ENCODE data around the gene BCO1.

Gene BCO1

DNA sequence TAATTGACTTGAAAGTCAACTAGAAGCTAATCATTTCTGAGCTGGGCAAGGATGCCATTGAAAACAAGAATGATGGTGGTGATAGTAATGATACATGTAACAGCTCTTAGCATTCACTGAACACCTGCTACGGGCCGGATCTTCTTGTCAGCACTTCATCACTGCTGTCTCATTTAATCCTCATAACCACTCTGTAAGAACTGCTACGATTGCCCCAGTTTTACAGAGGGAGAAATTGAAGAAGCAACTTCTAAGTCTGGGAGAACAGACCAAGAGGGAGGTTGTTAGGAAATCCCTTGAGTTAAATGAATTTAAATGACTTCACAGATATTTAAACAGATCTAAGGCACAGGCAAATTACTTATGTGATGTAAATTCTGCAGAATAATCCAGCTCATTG, 69.3 kb downstream of the BCO1 start:
- Mint-ChIP-seq H3K27me3 (ENCODE audit: low read depth) (no peaks in the 10 kb centered on the region), H3K27ac (no peak overlapping the region), H3K36me3 (ENCODE audit: low read depth) (peaks cover 2% of the 10 kb centered on the region), H3K4me3 (no peak overlapping the region), H3K9me3 (no peaks in the 10 kb centered on the region), H3K4me1 (ENCODE audit: low read depth) (peaks cover 8% of the 10 kb centered on the region)
- no peak for DNase-seq (ENCODE audit: low spot score)

GRCh38 chr16:81310045-81310644, 71.7 kb downstream of the BCO1 start:
- H3K36me3 Mint-ChIP-seq (ENCODE audit: low read depth) = peaks cover 5% of the 10 kb centered on the region
- DNase-seq (ENCODE audit: low spot score) = no peak
- H3K27ac Mint-ChIP-seq = no peak overlapping the region
- H3K4me3 Mint-ChIP-seq = no peak overlapping the region
- peaks cover 21% of the 10 kb centered on the region for H3K4me1 Mint-ChIP-seq (ENCODE audit: low read depth)
- H3K9me3 Mint-ChIP-seq = no peaks in the 10 kb centered on the region
- H3K27me3 Mint-ChIP-seq (ENCODE audit: low read depth) = no peaks in the 10 kb centered on the region

DNA sequence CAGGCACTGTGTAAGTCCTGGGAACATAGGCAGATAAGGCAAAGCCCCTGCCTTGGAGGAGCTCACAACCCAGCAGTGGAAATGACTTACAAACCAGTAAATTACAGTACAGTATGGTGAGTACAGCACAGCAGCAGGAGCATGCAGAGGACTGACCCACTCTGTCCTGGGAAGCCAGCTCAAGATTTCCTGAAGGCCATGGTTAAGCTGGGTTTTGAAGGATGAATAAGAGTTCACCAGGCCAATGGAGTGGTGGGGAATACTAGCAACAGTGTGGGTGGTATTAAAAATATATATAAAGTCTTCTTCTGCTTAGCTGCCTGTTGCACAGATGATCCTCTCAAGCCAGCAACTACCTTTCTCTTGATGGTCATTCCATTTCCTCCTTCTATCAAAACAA, 73.3 kb downstream of the BCO1 start:
- no peaks in the 10 kb centered on the region for H3K9me3 Mint-ChIP-seq
- no peaks in the 10 kb centered on the region for H3K27me3 Mint-ChIP-seq (ENCODE audit: low read depth)
- peaks cover 27% of the 10 kb centered on the region for H3K4me1 Mint-ChIP-seq (ENCODE audit: low read depth)
- H3K27ac Mint-ChIP-seq = no peak overlapping the region
- H3K36me3 Mint-ChIP-seq (ENCODE audit: low read depth) = peaks cover 5% of the 10 kb centered on the region
- no peak overlapping the region for H3K4me3 Mint-ChIP-seq
- no peak for DNase-seq (ENCODE audit: low spot score)

DNA sequence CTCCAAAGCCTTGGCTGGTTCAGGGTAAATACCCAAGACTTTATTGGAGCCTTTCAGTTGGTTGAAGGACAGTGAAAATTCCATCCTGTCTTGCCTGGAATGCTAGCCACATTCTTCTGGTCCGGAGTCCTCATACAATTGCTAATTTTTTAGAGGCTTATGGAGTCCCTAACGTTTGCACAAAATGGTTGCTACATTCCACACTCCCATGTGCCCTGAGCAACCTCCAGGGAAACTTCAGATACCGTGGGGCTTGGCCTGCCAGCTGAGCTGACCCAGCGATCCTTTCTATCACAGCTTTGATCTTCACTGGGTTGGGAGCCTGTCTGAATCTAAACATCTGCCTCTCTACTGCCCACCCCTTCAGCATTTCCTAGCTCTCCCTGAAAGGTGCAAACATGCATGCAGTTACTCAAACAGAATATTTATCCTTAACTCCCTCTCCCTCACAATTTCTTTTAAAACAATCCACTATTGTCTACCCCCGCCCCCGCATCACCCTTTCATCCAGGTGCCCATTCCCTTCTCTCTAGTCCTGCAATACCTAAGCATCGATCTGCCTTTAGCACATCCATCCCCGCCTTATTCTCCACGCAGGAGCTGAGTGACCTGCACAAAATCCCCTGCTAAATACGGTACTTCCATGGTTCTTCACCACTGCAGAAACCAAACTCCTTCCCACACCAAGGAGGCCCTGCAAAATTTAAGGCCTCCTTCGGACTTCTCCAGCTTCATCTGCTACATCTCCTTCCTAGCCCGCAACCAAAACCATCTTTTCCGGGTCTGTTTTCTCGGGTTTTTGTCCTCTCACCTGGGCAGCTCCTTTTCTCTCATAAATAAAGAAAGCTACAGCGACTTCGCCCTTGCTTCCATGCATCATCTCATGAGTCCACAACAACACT, 75.5 kb downstream of the BCO1 start:
- DNase-seq (ENCODE audit: low spot score) = no peak
- Mint-ChIP-seq H3K27me3 (ENCODE audit: low read depth) (no peaks in the 10 kb centered on the region), H3K36me3 (ENCODE audit: low read depth) (peaks cover 5% of the 10 kb centered on the region), H3K27ac (peak overlapping the region; percentile 89), H3K4me3 (peak overlapping the region; percentile 95), H3K9me3 (no peaks in the 10 kb centered on the region), H3K4me1 (ENCODE audit: low read depth) (peaks cover 33% of the 10 kb centered on the region)

DNA sequence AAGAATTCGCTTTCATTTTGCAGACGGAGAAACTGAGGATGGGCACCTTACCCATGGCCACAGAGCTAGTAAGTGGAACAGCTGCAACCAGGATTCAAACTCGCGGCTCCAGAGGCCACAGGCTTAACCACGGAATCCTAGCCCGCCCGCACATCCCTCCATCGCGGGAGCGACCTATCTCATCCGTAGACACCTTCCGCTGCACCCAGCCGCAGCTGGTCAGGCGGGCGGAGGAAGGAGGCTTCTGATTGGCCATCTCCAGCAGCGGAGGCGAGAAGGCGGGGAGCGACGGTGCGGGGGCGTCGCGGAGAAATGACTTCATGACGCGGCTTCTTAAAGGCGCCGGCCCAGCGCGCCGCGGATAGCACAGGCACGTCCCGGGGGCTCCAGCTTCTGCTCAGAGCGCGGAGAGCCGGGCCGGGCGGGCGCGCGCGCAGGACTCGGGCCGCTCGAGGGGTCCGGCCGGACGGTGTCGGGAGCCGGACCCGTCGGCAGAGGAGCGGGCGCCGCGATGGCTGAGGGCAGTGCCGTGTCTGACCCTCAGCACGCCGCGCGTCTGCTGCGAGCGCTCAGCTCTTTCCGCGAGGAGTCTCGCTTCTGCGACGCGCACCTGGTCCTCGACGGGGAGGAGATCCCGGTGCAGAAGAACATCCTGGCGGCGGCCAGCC, 76.2 kb downstream of the BCO1 start, which contains the start of gene GAN:
Gene GAN, plus strand, starts transcription at position 360 of the 668 bp plus-strand sequence. Its CDS starts 152 bp downstream, at position 512.
- DNase-seq (ENCODE audit: low spot score) = peak; percentile 97
- no peaks in the 10 kb centered on the region for H3K9me3 Mint-ChIP-seq
- no peaks in the 10 kb centered on the region for H3K27me3 Mint-ChIP-seq (ENCODE audit: low read depth)
- peaks cover 35% of the 10 kb centered on the region for H3K4me1 Mint-ChIP-seq (ENCODE audit: low read depth)
- H3K4me3 Mint-ChIP-seq = peak within 1 kb of the TSS; percentile 95
- H3K27ac Mint-ChIP-seq = peak within 1 kb of the TSS; percentile 89
- peaks cover 5% of the 10 kb centered on the region for H3K36me3 Mint-ChIP-seq (ENCODE audit: low read depth)

GRCh38 chr16:81315271-81316175, 77.0 kb downstream of the BCO1 start:
- Mint-ChIP-seq H3K27me3 (ENCODE audit: low read depth) (no peaks in the 10 kb centered on the region), H3K4me1 (ENCODE audit: low read depth) (peaks cover 34% of the 10 kb centered on the region), H3K27ac (peak overlapping the region; percentile 83), H3K4me3 (peak overlapping the region; percentile 95), H3K36me3 (ENCODE audit: low read depth) (peaks cover 5% of the 10 kb centered on the region), H3K9me3 (no peaks in the 10 kb centered on the region)
- peak; percentile 52 for DNase-seq (ENCODE audit: low spot score)

DNA sequence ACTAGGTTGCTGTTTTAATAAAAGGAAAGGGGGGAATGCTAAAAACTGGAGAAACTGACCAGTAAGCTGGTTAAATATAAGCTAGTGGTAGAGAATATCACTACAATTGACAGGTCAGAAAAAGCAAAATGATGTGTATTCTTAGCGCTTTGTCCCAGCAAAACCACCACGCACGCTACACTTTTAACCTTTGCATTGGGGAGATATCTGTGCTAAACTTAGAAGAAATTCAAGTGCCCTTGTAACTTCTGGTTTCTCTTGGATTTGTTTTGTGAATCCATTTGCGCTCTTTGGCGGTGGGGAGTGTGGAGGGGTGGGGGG, 77.6 kb downstream of the BCO1 start:
- Mint-ChIP-seq H3K4me3 (peak overlapping the region; percentile 86), H3K27me3 (ENCODE audit: low read depth) (no peaks in the 10 kb centered on the region), H3K36me3 (ENCODE audit: low read depth) (peaks cover 5% of the 10 kb centered on the region), H3K27ac (no peak overlapping the region), H3K4me1 (ENCODE audit: low read depth) (peaks cover 34% of the 10 kb centered on the region), H3K9me3 (no peaks in the 10 kb centered on the region)
- no peak for DNase-seq (ENCODE audit: low spot score)

DNA sequence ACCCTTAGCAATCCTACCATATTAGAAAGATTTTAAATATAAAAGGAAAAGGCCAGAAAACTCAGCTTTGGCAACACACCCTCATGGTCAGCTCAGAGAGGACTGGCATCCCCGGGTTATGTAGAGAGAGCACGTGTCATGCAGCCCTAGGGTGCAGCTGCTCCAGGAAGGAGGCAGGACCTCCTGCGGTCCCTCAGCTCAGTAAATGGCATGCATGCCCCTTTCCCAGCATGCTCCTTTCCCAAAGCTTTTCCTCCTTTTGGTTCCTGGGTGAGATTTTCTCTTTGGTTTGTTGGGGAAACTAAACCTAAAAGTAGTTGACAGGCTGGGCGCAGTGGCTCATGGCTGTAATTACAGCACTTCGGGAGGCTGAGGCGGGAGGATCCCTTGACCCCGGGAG, 80.2 kb downstream of the BCO1 start:
- no peaks in the 10 kb centered on the region for H3K9me3 Mint-ChIP-seq
- peaks cover 3% of the 10 kb centered on the region for H3K36me3 Mint-ChIP-seq (ENCODE audit: low read depth)
- no peak overlapping the region for H3K27ac Mint-ChIP-seq
- H3K4me3 Mint-ChIP-seq = no peak overlapping the region
- DNase-seq (ENCODE audit: low spot score) = no peak
- H3K4me1 Mint-ChIP-seq (ENCODE audit: low read depth) = peaks cover 30% of the 10 kb centered on the region
- H3K27me3 Mint-ChIP-seq (ENCODE audit: low read depth) = no peaks in the 10 kb centered on the region

DNA sequence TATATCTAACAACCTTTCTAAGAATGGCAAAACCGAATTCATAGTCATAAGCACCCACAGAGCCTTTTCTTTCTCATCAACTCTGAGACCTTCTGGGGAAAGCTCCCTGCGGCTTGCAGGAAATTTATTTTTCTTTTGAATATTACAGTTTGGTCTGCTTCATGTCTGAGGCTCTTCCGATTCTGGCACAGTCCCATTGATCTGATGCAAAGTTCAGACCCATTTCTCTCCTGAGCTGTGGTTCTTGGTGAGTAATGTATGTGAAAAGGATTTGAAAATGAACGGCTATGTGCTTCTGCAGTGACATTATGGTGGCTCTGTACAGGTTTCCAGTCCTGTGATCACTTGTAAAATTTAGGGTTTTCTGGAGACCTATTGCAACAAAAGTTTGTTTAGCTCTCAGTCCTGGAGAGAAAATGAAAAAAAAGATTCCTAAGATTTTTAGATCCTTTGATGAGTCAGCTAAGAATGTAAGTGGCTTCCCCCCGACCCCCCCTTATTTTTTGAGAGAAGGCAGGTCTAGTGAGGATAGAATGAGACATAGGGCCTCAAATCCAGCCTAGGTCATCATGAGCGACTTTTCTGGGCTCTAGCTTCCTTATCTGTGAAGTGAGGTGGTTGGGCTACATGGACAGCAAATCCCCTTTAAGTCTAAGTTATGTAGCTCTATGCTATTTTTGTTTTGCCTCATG, 80.9 kb downstream of the BCO1 start:
- Mint-ChIP-seq H3K27ac (no peak overlapping the region), H3K9me3 (no peaks in the 10 kb centered on the region), H3K4me1 (ENCODE audit: low read depth) (peaks cover 24% of the 10 kb centered on the region), H3K36me3 (ENCODE audit: low read depth) (peaks cover under 1% of the 10 kb centered on the region), H3K4me3 (no peak overlapping the region), H3K27me3 (ENCODE audit: low read depth) (no peaks in the 10 kb centered on the region)
- DNase-seq (ENCODE audit: low spot score) = no peak

DNA sequence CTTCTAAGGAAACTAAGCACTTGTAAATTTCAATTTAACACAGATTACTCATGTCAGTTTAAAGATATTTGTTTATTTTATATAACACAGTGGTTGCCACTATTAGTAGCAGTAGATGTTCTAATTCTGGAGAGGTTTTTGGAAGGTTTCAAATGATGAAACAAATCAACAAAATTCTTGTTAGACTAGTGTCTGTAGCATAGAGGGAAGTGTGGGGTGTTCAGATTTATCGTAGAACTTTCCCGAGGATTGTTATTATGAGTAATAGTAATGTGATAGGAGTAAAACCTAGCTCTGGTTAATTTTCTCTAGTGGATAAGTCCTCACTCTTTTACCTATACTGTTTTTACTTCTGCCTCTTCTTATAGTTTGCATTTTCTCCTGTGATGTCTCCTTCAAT, 82.5 kb downstream of the BCO1 start:
- Mint-ChIP-seq H3K9me3 (no peaks in the 10 kb centered on the region), H3K27ac (no peak overlapping the region), H3K36me3 (ENCODE audit: low read depth) (no peaks in the 10 kb centered on the region), H3K27me3 (ENCODE audit: low read depth) (no peaks in the 10 kb centered on the region), H3K4me1 (ENCODE audit: low read depth) (peaks cover 20% of the 10 kb centered on the region), H3K4me3 (no peak overlapping the region)
- no peak for DNase-seq (ENCODE audit: low spot score)

GRCh38 chr16:81321536-81321935, 83.0 kb downstream of the BCO1 start:
- H3K36me3 Mint-ChIP-seq (ENCODE audit: low read depth) = no peaks in the 10 kb centered on the region
- peaks cover 18% of the 10 kb centered on the region for H3K4me1 Mint-ChIP-seq (ENCODE audit: low read depth)
- no peak overlapping the region for H3K4me3 Mint-ChIP-seq
- H3K27me3 Mint-ChIP-seq (ENCODE audit: low read depth) = no peaks in the 10 kb centered on the region
- H3K9me3 Mint-ChIP-seq = no peaks in the 10 kb centered on the region
- H3K27ac Mint-ChIP-seq = no peak overlapping the region
- DNase-seq (ENCODE audit: low spot score) = no peak

GRCh38 chr16:81324808-81325207, 86.3 kb downstream of the BCO1 start:
- Mint-ChIP-seq H3K9me3 (no peaks in the 10 kb centered on the region), H3K4me1 (ENCODE audit: low read depth) (peaks cover 8% of the 10 kb centered on the region), H3K36me3 (ENCODE audit: low read depth) (no peaks in the 10 kb centered on the region), H3K27me3 (ENCODE audit: low read depth) (no peaks in the 10 kb centered on the region), H3K27ac (no peak overlapping the region), H3K4me3 (no peak overlapping the region)
- DNase-seq (ENCODE audit: low spot score) = no peak

GRCh38 chr16:81327011-81327410, 88.5 kb downstream of the BCO1 start:
- Mint-ChIP-seq H3K27ac (no peak overlapping the region), H3K36me3 (ENCODE audit: low read depth) (no peaks in the 10 kb centered on the region), H3K4me1 (ENCODE audit: low read depth) (peaks cover 4% of the 10 kb centered on the region), H3K9me3 (no peaks in the 10 kb centered on the region), H3K4me3 (no peak overlapping the region), H3K27me3 (ENCODE audit: low read depth) (no peaks in the 10 kb centered on the region)
- no peak for DNase-seq (ENCODE audit: low spot score)
